Spleen (tissue), 11 donors: ENCODE measurements around the gene CDK13. TPM values are rescaled to one million over a fixed set of nuclear protein-coding genes. Genes with fewer than 3 reads are reported as not detected.

Source experiments
- DNase-seq: peaks from one replicate; pipeline ENCODE4 v3.0.0-alpha.2; 2020
- H3K27ac ChIP-seq, 8 donors: fragments of 200-600 bp; sonication (generic) in 7 of 8; 1 replicate in 4 of 8; 2 replicates in 4 of 8; pipeline versions ENCODE4 v1.5.0 to v1.8.0; 2016 to 2021; ENCODE audit warnings: inconsistent platforms in 4 of 8, mild to moderate bottlenecking in 4 of 8, moderate library complexity in 1 of 8
- H3K27me3 ChIP-seq, 7 donors: fragments of 200-600 bp; sonication (generic) in 6 of 7; replicated peaks in 1 of 7; 1 replicate in 4 of 7; 2 replicates in 3 of 7; pipeline versions ENCODE4 v1.5.0 to v1.8.0; 2016 to 2021; ENCODE audit warnings: inconsistent platforms in 3 of 7, mild to moderate bottlenecking in 1 of 7
- H3K36me3 ChIP-seq, 6 donors: fragments of 200-600 bp; sonication (generic) in 5 of 6; 1 replicate in 4 of 6; 2 replicates in 2 of 6; pipeline versions ENCODE4 v1.5.0 to v1.8.0; 2016 to 2021; ENCODE audit warnings: inconsistent platforms in 2 of 6
- H3K4me1 ChIP-seq, 6 donors: fragments of 200-600 bp; sonication (generic) in 5 of 6; 1 replicate in 3 of 6; 2 replicates in 3 of 6; pipeline versions ENCODE4 v1.5.0 to v1.8.0; 2016 to 2021; ENCODE audit warnings: inconsistent platforms in 3 of 6
- H3K4me3 ChIP-seq, 8 donors: fragments of 200-600 bp; sonication (generic) in 7 of 8; 1 replicate in 4 of 8; 2 replicates in 4 of 8; pipeline versions ENCODE4 v1.5.0 to v1.8.0; 2016 to 2021; ENCODE audit warnings: inconsistent platforms in 4 of 8, mild to moderate bottlenecking in 4 of 8, moderate library complexity in 2 of 8
- H3K9me3 ChIP-seq, 8 donors: fragments of 200-600 bp; sonication (generic) in 7 of 8; 1 replicate in 4 of 8; 2 replicates in 4 of 8; pipeline versions ENCODE4 v1.5.0 to v1.8.0; 2016 to 2021; ENCODE audit warnings: inconsistent platforms in 4 of 8
- POLR2A ChIP-seq, 3 donors: fragments of 450-650 bp; IDR thresholded peaks; one replicate each; pipeline ENCODE4 v1.5.1; 2017; ENCODE audit warnings: antibody characterized with exemption in 3 of 3, mild to moderate bottlenecking in 1 of 3
- POLR2AphosphoS5 ChIP-seq, 3 donors: sonication (generic); formaldehyde crosslinking; IDR thresholded peaks; one replicate each; pipeline ENCODE4 v1.5.1; 2017; ENCODE audit warnings: antibody characterized with exemption in 3 of 3
- WGBS, 5 donors: extraction: QIAGEN DNeasy Blood & Tissue Kit in 3 of 5; methylation state at CpG; one replicate each; pipeline versions ENCODE4 v1.1.5 to v1.1.7; 2013 to 2018; 5-methylcytosine and 5-hydroxymethylcytosine counted together
- intact Hi-C: fragments of 100-400 bp; cut with DNase I; formaldehyde crosslinking; loops from one replicate; pipeline ENCODE4 v1.15.0; 2023; ENCODE audit warnings: low total_unique reads
- polyA plus RNA-seq, 3 donors: library from polyadenylated mRNA; stranded (reverse); fragments of 200-250 nt; gene quantifications; one replicate each; pipeline ENCODE4 v1.2.1, GENCODE V29; 2013
- total RNA-seq, 7 donors: library from RNA; depleted of rRNA in 3 of 7; stranded (reverse); fragments of >200 nt in 3 of 7; fragmentation: NEBNext Ultra II Directional in 4 of 7; extraction: Animal tissue kit (Norgen Biotek cat#: 25700) in 4 of 7; gene quantifications; one replicate each; pipeline versions ENCODE4 v1.1.0 to v1.2.1, GENCODE V29; 2016 to 2021
- TF ChIP-seq, protein P1 (sequence below), 11 experiments: fragments of 200-600 bp in 7 of 11; fragments of 450-650 bp in 4 of 11; sonication (generic) in 4 of 11; IDR thresholded peaks in 8 of 11; conservative IDR thresholded peaks in 3 of 11; 1 replicate in 7 of 11; 2 replicates in 4 of 11; pipeline versions ENCODE4 v1.4.0 to v1.8.0; 2016 to 2021; ENCODE audit warnings: antibody characterized with exemption in 11 of 11, inconsistent platforms in 4 of 11, mild to moderate bottlenecking in 1 of 11
- donor health status: healthy with polysubstance abuse.
- donor health status: DM: no; HTN: no; CAD: no; lungs with moderate emphysema.
- donor health status: DM: no; HTN: no; CAD: no.
- donor health status: Bipolar disorder and iron deficiency.
- donor health status: healthy.
- donor health status: DM: no; HTN: no; CAD: no.
- donor health status: DM: yes; HTN: yes; CAD: no.

Gene CDK13
- total and polyA plus RNA-seq, 10 donors = 18.0 to 125 (median 79.7) TPM

DNA sequence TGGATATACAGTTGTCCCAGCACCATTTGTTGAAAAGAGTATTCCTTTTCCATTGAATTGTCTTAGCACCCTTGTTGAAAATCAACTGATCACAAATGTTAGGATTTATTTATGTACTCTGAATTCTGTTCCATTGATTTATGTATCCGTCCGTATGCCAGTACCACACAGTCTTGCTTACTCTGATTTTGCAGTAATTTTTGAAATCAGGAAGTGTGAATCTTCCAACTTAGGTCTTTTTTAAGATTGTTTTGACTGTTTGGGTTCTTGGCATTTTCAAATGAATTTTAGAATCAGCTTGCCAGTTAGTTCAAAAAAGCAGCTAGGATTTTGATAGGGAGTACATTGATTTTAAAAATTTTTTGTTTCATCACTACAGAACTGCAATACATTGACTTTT, 23.7 kb downstream of the CDK13 start:
- no peak for DNase-seq
- H3K4me1 ChIP-seq = peaks cover 27 to 100% (median 78%) of the 10 kb centered on the region in 6 donors
- H3K36me3 ChIP-seq = no peaks in the 10 kb centered on the region
- H3K4me3 ChIP-seq = no peak overlapping the region
- peak overlapping the region in 1 of 8 donors; percentile 2 for H3K27ac ChIP-seq
- TF ChIP-seq POLR2AphosphoS5 (IDR thresholded peaks at IDR 0.05) = no peak
- TF ChIP-seq, protein P1, sequence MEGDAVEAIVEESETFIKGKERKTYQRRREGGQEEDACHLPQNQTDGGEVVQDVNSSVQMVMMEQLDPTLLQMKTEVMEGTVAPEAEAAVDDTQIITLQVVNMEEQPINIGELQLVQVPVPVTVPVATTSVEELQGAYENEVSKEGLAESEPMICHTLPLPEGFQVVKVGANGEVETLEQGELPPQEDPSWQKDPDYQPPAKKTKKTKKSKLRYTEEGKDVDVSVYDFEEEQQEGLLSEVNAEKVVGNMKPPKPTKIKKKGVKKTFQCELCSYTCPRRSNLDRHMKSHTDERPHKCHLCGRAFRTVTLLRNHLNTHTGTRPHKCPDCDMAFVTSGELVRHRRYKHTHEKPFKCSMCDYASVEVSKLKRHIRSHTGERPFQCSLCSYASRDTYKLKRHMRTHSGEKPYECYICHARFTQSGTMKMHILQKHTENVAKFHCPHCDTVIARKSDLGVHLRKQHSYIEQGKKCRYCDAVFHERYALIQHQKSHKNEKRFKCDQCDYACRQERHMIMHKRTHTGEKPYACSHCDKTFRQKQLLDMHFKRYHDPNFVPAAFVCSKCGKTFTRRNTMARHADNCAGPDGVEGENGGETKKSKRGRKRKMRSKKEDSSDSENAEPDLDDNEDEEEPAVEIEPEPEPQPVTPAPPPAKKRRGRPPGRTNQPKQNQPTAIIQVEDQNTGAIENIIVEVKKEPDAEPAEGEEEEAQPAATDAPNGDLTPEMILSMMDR (IDR thresholded peaks at IDR 0.05 in 8 of 11, conservative IDR thresholded peaks at IDR 0.05 in 3 of 11) = no peak
- TF ChIP-seq POLR2A (IDR thresholded peaks at IDR 0.05) = no peak
- H3K27me3 ChIP-seq = no peaks in the 10 kb centered on the region
- intact Hi-C loops = no loop called here
- WGBS, 5 donors = 71 to 85% (median 74%) methylated on average over 2 of the region's 2 CpGs
- H3K9me3 ChIP-seq = no peaks in the 10 kb centered on the region

DNA sequence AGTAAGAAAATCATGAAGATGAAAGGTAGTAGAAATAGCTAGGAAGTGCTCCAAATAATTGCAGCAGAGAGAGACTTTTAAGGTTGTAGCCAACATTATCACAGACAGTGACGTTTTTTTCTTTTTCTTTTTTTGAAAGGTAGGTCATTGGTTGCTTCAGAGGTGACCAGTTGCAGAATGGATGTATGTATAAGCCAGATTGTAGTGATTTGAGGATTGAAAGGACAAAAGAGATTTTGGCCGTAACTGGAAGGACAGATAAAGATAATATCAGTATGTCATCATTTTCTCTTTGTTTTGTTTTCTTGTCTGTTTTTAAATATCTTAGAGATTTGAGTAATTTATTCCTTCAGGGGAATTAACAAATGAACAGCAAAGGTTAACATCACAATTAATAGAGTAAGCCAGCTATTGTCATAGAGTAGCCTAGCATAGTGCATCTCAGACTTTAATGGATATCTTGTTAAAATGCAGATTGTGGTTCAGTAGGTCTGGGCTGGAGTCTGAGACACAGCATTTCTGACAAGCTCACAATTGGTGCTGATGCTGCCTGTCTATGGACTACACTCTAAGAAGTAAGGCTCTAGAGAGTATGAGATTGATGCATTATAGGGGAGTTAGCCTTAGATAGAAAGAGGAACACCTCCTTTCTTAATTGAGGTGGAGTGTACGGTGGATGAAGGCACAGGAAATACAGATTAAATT, 28.3 kb downstream of the CDK13 start:
- Histone ChIP-seq H3K9me3 (no peaks in the 10 kb centered on the region), H3K36me3 (no peaks in the 10 kb centered on the region), H3K4me3 (no peak overlapping the region), H3K27me3 (no peaks in the 10 kb centered on the region), H3K27ac (peak overlapping the region in 1 of 8 donors; percentile 5), H3K4me1 (peaks cover 24 to 85% (median 65%) of the 10 kb centered on the region in 6 donors)
- intact Hi-C loops = no loop called here
- no peak for DNase-seq
- WGBS, 5 donors = 35 to 49% (median 41%) methylated on average over 3 of the region's 3 CpGs
- no peak for TF ChIP-seq POLR2AphosphoS5 (IDR thresholded peaks at IDR 0.05)
- TF ChIP-seq, protein P1 (IDR thresholded peaks at IDR 0.05 in 8 of 11, conservative IDR thresholded peaks at IDR 0.05 in 3 of 11) = no peak
- no peak for TF ChIP-seq POLR2A (IDR thresholded peaks at IDR 0.05)

DNA sequence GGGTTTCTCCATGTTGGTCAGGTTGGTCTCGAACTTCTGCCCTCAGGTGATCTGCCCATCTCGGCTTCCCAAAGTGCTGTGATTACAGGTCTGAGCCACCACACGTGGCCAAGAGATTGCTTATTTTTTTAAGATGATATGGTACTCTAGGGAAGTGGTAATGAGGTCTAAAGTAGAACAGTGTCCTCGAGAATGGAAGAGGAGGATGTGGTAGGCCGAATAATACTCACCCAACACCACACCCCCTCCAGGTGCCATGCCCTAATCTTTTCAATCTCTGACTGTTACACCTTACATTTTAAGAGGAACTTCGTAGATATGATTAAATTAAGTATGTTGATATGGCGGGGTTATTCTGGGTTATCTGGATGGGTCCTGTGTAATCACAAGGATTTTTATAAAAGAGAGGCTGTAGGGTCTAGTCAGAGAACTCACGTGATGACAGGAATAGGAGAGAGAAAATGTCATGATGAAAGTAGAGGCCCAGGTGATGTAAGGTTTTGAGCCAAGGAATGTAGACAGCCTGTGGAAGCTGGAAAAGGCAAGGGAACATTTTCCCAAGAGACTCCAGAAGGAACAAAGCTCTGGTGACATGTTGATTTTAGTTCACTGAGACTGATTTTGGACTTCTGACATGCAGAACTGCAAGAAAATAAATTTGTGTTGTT, 29.5 kb downstream of the CDK13 start:
- H3K9me3 ChIP-seq = no peaks in the 10 kb centered on the region
- H3K4me3 ChIP-seq = no peak overlapping the region
- H3K27ac ChIP-seq = no peak overlapping the region
- no peaks in the 10 kb centered on the region for H3K36me3 ChIP-seq
- TF ChIP-seq POLR2AphosphoS5 (IDR thresholded peaks at IDR 0.05) = peak in 1 of 3 donors; percentile 13
- TF ChIP-seq POLR2A (IDR thresholded peaks at IDR 0.05) = no peak
- DNase-seq = no peak
- H3K4me1 ChIP-seq = peaks cover 17 to 85% (median 66%) of the 10 kb centered on the region in 6 donors
- intact Hi-C loops = no loop called here
- no peaks in the 10 kb centered on the region for H3K27me3 ChIP-seq
- WGBS, 5 donors = 64 to 75% (median 67%) methylated on average over 8 of the region's 8 CpGs

DNA sequence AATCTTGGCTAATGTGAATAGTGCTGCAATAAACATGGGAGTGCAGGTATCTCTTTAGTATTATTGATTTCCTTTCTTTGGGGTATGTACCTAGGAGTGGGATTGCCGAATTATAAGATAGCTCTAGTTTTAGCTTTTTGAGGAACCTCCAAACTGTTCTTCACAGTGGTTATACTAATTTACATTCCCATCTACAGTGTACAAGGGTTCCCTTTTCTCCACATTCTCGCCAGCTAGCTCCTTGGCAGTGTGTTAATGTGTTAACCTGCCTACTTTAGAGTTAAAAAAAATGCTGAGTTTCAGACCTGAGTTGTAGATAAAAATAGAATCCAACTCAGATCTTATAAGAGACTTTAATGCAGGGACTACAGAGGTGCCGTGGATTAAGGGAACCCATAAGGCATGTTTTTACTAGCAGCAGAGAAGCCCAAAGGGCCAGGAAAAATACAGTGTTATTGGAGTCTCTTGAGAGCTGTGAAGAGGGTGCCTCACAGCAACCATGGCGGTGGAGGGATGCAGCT, 35.4 kb downstream of the CDK13 start:
- no peak for DNase-seq
- H3K4me3 ChIP-seq = no peak overlapping the region
- WGBS, 5 donors = 64 to 77% (median 70%) methylated on average over 4 of the region's 4 CpGs

More for the DNA sequence above, 35.4 kb downstream of the CDK13 start:
- Histone ChIP-seq H3K9me3 (no peaks in the 10 kb centered on the region), H3K4me1 (peaks cover 3 to 79% (median 42%) of the 10 kb centered on the region in 6 donors), H3K27me3 (no peaks in the 10 kb centered on the region), H3K36me3 (peaks cover 0 to 29% (median 3%) of the 10 kb centered on the region in 6 donors), H3K27ac (peak overlapping the region in 1 of 8 donors; percentile 7)
- TF ChIP-seq, protein P1 (IDR thresholded peaks at IDR 0.05 in 8 of 11, conservative IDR thresholded peaks at IDR 0.05 in 3 of 11) = no peak
- intact Hi-C loops = no loop called here
